Islet precursor cell (in vitro differentiated cells): ENCODE measurements around the gene CS.
"Not testable (repeated sequence)": the region's sequence is repeated elsewhere in the genome, so short reads cannot be mapped to it uniquely, and the experiment has no call there.

Experiments
- DNase-seq: peaks from one replicate; pipeline ENCODE4 v3.0.0-alpha.2; 2018

CS gene

DNA sequence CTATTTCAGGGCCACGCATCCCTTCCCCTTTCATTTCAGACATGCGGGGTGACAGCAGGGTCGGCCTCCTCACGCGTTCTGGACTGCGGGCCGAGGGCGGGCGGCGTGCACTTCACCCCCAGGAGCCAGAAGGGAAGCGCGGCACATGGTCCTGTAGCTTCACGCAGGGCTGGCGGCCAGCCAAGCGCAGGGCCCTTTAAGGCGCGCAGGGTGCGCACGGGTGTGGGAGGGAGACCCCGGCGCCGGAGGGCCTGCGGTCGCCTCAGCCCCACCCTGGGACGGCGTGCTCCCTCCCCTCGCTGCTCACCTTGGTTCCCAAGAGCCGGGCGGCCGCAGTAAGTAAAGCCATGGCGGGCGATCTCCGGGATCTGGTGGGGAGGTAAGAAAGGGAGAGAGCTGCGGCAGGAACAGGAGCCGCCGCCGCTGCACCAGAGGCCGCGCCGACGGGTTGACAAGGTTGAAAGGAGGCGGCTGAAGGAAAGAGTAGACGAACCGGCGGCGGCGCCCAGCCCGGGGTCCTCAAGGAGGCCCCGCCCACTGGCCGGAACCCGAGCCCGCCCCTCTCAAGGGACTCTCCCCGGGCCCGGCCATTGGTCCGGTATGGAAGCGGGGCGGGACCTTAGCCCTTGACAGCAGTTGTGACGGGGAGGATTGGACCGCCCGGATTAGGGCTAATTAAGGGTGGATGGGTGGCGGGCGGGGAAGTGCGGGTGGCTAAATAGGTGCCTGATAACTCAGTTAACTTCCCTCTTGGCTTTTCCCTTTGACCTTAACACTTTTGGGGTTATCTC is at the start of gene CS:
TSS of gene CS (minus strand) at position 478 of the 791 bp plus-strand sequence. CDS start at position 349, 129 bp downstream.
- peak; percentile 100 for DNase-seq

DNA sequence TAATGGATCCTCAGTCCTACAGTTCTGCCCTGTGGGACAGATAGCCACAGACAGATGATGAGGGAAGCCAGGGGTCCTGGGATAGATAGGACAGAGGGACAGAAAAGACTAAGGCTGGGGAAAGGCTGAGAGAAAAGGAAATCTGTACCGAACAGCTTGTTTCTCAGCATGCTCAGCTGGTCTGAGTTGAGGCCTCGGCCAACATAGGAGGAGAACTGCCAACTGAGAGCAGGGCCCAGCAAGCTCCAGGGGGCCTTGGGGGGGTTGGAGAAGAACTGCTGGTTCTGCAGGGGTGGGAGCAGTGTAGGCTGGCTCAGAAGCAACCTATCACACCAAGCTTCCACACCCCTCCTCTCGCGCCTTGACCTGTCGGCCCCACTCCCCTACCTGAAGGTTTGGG is 48.6 kb upstream of the CS start:
- no peak for DNase-seq

DNA sequence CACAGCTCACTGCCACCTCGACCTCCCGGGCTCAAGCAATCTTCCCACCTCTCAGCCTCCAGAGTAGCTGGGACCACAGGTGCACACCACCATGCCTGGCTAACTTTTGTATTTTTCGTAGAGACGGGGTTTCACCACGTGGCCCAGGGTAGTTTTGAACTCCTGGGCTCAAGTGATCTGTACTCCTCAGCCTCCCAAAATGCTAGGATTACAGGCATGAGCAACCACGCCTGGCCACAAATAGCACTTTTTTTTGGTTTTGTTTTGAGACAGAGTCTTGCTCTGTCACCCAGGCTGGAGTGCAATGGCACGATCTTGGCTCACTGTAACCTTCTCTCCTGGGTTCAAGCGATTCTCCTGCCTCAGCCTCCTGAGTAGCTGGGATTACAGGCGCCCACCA is 47.1 kb upstream of the CS start:
- not testable (repeated sequence) for DNase-seq

DNA sequence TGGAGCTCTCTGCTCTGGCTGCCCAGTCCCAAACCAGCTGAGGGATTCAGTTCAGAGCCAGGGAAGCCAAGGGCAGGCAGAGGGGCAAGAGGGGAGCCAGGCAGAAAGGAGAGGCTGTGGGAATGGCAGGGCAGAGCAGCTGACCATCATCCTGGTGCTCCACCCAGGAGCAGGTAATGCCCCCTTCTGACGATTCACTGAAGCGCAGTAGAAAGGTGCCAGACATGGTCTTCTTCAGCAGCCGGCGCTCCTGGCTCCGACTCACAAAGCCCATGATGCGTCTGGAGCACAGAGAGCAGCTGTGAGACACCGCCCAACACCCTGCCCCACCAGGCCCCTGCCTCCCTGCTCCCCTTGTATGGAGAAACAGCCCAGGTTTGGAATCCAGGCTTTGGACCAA is 46.5 kb upstream of the CS start:
- DNase-seq: peak; percentile 73

DNA sequence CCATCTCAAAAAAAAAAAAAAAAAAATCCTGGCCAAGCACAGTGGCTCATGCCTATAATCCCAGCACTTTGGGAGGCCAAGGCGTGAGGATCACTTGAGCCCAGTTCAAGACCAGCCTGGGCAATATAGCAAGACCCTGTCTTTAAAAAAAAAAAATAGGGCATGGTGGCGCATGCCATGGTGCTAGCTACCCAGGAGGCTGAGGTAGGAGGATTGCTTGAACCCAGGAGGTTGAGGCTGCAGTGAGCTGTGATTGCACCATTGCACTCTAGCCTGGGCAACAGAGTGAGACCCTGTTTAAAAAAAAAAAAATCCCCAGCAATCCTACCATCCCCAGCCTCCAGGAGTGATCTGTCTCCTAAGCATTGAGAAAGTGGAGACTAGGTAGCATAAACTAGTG is 42.2 kb upstream of the CS start:
- not testable (repeated sequence) for DNase-seq

DNA sequence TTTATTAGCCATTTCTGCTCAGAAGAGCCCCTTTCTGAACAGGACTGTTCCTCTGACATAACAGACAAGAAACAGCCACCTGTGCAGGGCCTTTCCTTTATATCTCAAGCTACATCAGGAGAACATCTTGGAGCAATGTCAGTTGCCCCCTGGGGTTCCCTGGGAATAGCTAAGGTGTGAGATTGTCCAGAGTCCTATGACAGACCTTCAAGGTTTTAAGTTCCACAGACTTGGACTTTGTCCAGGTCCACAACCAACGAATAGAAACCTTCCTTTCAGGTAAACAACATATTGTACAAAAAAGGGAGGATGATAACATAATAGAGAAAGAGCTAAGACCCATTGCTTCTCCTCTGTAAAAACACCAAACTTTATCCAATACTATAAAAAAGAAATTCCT is 41.5 kb upstream of the CS start:
- DNase-seq: peak; percentile 45

GRCh38 chr12:56339158-56339422 is 39.0 kb upstream of the CS start:
- DNase-seq: no peak

DNA sequence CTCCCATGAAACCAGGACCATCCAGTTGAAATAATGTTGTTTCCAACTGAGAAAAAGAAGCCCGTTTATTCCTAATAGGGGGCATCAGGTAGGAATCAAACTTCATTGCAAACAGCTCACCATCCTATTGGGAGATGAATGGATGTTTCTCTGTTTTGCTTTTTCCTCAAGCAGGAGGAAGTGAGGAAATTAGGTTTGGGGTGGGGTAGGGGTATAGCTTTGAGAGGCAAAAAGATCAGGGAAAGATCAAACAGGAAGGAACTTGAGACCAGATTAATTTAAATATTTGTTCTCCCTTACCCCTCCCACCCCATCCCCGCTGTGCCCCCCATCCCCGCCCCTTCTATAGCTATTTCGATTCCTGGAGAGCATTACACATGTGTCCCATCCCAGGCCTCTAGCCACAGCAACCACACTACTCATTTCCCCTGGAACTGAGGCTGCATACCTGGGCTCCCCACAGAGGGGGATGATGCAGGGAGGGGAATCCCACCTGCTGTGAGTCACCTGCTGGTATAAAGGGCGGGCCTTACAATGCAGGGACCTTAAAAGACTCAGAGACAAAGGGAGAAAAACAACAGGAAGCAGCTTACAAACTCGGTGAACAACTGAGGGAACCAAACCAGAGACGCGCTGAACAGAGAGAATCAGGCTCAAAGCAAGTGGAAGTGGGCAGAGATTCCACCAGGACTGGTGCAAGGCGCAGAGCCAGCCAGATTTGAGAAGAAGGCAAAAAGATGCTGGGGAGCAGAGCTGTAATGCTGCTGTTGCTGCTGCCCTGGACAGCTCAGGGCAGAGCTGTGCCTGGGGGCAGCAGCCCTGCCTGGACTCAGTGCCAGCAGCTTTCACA is 38.4 kb upstream of the CS start, which contains the start of gene IL23A:
TSS of gene IL23A (plus strand) at position 577 of the 850 bp plus-strand sequence. CDS start at position 738, 161 bp downstream.
- DNase-seq: peak; percentile 80

DNA sequence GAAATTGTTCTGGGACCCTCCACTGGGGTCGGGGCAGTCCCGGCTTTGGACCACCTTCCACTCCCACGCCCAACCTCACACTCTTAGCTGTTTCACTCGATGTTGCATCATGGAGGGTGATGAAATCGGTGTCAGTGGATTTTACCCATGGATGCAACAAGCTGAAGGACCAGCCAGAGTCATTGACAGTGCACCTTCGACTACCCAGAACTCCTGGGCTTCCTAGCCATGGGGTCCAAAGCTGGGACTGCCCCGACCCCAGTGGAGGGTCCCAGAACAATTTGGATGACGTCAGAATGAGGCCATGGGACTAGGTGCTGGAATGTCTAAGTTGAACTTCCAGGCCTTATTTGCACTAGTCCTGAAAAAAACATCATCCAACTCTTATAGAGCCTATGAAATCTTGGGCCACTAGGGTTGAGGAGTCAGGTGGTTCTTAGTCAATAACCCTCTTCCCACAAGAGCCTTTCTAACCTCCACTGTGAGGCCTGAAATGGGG is 37.7 kb upstream of the CS start:
- peak; percentile 49 for DNase-seq

DNA sequence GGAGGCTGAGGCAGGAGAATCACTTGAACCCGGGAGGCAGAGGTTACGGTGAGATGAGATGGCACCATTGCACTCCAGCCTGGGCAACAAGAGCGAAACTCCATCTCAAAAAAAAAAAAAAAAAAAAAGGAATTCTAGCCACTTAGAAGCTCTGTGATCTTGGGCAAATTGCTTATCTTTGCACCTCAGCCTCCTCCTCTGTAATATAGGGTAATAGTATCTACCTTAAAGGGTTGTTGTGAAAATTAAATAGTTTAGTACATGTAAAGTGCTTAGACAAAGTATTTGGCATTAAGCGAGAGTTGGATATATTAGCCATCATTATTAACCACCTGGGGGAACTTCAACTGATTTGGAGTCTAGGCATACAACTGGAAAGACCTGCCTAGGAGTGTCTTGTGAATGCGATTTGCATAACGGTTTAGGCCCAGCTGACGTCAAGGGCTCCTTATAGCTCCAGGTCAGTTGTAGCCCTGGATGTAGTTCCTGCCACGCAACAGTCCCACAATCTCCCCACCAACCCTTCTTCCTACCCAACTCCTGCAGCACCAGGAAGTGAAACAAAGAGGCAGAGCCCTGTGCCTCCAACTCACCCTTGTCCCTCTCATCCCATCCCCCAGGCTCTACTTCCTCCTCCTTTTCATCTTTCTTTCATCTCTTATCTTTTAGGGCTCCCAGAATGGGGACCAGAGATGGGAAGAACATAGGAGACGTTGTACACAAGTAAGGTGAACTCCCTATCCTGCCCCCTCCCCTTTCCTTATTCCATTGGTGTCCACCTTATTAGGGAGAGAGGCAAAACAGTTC is 36.4 kb upstream of the CS start:
- peak; percentile 56 for DNase-seq

DNA sequence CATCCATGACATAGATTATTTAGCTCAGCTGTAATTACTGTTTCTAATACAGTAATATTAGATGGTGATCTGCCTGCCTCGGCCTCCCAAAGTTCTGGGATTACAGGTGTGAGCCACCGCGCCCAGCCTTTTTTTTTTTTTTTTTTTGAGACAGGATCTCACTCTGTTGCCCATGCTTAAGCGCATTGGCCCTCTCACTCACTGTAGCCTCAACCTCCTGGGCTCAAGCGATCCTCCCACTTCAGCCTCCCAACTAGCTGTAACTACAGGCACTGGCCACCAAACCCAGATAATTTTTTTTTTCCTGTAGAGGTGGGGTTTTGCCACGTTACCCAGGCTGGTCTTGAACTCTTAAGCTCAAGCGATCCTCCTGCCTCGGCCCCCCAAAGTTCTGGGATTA is 35.4 kb upstream of the CS start:
- DNase-seq: peak; percentile 35

- no peak for DNase-seq
Measured at GRCh38 chr12:56334490-56334793, 34.3 kb upstream of the CS start.

- DNase-seq: peak; percentile 99
Measured at GRCh38 chr12:56333679-56334489, 33.8 kb upstream of the CS start, which contains the start of gene PAN2. PAN2 (minus strand) TSS chr12:56334000; CDS start chr12:56333094, 906 bp downstream.

GRCh38 chr12:56333197-56333678 is 33.1 kb upstream of the CS start:
- no peak for DNase-seq

DNA sequence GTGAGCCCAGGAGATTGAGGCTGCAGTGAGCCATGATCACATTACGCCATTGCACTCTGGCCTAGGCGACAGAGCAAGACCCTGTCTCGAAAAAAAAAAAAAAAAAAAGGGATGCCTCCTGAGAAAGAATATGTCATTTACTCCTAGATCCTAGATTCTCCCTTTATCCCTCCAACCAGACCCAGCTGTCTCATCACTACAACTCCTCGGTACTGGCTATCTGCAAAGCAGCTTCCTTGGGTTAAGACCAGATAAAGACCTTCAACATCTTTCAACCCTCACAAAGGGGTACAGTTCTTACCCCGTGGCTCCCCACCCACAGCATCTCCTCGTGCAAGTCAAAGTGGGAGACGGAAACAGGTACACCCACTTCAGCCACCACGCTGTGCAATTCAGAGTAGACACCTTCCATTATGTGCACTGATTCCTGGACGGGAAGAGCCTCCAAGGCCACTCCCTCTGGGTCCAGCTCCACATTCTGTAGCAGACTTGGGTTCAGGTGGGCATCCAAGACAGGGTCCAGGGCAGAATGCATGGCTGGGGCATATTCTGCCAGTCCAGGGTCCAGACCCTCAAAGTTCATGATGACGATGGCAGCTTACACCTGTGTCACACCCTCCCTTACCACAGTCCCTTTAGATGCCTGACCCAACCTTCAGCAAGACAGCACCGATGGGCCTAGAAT is 32.5 kb upstream of the CS start:
- DNase-seq: peak; percentile 31

GRCh38 chr12:56330936-56331490 is 30.9 kb upstream of the CS start:
- no peak for DNase-seq

DNA sequence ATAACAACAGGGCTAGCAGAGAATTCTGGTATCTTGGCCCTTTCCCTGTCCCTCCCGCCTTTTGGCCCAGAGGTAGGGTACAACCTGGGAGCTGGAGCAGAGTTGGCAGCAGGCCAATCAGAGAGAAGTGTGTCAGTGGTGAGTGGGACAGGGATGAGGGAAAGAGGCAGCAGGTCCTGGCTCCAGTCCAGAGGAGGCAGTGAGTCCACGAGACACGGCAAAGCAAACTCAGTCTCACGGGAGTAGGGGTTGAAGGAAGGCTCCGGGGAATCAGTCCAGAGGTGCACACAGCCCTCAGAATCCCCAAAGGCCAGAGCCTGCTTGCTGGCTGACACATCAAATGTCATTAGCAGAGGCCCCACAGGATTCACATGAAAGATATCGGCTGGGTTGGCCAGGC is 26.4 kb upstream of the CS start:
- peak; percentile 48 for DNase-seq

DNA sequence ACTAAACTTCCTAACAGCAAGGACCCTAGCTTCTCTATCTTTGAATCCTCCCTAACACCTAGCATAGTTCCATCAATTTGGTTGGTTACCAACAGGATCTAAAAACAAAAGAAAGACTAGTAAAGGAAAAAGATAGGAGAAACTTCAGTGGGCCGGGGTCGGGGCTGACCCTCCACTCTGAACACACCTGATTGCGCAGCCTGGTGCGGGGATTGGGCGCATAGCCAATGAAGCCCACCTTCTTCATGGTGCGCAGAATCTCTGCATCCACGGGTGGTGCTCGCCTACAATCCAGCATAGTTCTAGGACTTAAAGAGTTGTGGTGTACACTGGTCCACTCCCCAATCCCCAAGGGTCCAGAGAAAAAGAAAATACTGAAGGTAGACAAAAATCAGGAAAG is 26.0 kb upstream of the CS start:
- DNase-seq: no peak

GRCh38 chr12:56324206-56324605 is 24.1 kb upstream of the CS start:
- peak; percentile 52 for DNase-seq

GRCh38 chr12:56321610-56322009 is 21.5 kb upstream of the CS start:
- DNase-seq: not testable (repeated sequence)

DNA sequence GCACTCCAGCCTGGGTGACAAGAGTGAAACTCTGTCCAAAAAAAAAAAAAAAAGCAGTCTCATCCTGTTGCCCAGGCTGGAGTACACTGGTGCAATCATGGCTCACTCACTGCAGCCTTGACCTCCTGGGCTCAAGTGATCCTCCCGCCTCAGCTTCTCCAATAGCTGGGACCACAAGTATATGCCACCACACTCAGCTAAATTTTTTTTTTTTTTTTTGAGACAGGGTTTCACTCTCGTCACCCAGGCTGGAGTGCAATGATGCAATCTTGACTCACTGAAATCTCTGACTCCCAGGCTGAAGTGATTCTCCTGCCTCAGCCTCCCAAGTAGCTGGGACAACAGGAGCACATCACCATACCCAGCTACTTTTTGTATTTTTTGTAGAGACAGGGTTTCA is 20.9 kb upstream of the CS start:
- no peak for DNase-seq
